ENCODE measurements around the gene RPP40.

DNA sequence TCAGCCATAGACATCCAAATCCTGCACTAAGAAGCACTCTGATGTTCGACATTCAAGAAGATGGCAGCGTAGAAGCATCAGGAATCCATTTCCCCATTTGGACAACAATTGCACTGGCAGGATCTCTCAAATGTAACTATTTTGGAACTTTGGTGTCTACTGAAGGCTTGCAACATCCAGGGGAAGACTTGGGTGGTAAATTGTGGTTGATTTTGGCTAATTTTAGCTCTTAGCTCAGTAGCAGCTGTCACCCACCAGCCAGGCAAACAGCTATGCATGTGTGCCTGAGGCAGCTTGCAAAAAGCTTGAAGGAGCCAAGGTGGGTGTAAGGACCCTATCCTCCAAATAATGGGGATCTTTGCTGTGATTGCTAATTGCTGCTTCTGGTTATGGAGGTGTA is 46.2 kb upstream of the RPP40 start:
- TF ChIP-seq, protein P1, sequence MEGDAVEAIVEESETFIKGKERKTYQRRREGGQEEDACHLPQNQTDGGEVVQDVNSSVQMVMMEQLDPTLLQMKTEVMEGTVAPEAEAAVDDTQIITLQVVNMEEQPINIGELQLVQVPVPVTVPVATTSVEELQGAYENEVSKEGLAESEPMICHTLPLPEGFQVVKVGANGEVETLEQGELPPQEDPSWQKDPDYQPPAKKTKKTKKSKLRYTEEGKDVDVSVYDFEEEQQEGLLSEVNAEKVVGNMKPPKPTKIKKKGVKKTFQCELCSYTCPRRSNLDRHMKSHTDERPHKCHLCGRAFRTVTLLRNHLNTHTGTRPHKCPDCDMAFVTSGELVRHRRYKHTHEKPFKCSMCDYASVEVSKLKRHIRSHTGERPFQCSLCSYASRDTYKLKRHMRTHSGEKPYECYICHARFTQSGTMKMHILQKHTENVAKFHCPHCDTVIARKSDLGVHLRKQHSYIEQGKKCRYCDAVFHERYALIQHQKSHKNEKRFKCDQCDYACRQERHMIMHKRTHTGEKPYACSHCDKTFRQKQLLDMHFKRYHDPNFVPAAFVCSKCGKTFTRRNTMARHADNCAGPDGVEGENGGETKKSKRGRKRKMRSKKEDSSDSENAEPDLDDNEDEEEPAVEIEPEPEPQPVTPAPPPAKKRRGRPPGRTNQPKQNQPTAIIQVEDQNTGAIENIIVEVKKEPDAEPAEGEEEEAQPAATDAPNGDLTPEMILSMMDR (IDR thresholded peaks at IDR 0.05 in 4 of 5, conservative IDR thresholded peaks at IDR 0.05 in 1 of 5) = no peak
- TF ChIP-seq POLR2A (IDR thresholded peaks at IDR 0.05) = no peak

Measured in gastrocnemius medialis (tissue), 4 donors.